ENCODE measurements around the gene AKAP8. TPM values are rescaled to one million over a fixed set of nuclear protein-coding genes. Genes with fewer than 3 reads are reported as not detected.

The AKAP8 gene
- total RNA-seq, result 15.0 and 15.1 TPM in 2 replicates

DNA sequence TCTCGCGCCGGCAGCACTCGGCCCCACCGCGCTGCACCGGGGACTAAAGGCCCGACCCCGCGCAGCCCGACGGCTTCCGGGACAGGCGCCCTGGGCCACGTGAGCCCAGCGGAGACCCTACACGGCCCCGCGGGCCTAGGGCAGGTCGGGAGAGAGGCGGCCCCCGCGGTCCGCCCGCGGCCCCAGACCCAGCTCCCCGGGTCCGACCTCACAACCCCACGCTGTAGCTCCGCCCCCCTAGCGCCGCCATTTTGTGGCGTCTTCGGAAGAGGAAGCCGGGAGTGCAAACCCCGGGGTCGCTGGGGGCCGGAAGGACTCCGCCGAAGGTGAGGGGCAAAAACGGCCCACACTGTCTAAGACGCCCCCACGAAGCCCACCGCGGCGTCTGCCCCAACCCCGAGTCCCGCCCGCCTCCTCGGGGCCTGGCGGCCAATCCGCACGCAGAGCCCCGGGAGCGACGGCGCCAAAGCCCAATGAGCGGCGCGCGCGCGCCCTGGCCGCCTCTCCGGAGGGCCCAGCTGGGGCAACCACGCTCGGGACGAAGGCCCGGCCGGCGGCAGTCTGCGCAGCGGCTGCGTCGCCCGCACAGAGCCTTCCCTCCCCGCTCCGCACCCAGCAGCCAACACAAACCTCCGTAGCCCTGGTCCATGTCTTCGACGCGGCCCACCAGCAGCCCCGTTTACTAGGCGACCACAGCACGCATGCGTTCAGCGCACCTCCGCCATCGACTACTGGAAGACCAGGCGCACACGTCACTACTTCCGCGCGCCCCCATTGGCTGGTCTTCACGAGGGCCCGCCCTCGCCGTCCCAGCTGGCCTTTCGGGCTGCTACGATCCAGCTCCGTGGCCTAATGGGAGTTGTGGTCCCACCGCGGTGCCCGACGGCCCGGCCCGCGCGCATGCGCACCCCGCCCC is at the start of gene AKAP8:
Gene AKAP8, minus strand, starts transcription at position 705 of the 916 bp plus-strand sequence. Its CDS starts 56 bp downstream, at position 649.

DNA sequence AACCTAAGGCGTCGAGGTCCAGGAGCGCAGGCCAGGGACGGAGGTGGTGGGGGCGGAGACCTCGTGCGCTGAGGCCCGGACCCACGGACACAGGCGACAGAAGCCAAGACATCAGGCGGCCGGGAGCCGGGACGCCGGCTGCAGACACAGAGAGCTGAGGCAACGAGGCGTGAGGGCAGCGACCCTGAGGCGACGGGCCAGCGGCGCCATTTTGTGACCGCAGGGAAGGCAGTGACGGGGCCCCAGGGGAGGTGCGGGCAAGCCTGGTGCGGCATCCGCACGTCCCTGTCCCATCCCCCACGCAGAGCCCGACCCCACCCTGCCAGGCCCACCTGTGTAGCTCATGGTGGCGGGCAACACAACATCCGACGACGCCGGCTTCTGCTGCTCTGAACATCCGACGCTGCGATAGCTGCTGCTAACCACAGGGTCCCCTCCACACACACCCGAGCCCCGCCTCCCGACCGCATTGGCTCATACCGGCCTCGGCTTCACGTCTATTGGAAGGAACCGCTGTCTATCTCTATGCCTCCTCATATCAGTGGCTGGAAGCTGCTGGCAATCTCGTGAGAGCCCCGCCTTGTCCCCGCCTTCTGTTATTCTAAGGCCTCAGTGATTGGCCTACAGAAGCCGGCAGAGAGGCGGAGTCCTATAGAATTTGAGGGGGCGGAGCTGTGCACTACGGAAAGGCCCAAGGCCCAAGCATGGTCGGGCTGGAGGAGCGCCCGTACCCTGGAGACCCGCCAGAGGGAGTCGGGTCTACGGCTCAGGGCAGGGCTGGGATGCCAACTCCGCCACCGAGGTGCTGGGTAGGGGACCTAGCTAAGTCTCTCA is 39.2 kb upstream of the AKAP8 start, which contains the start of gene AKAP8L:
Gene AKAP8L, minus strand, starts transcription at position 410 of the 834 bp plus-strand sequence. Its CDS starts 65 bp downstream, at position 345.

DNA sequence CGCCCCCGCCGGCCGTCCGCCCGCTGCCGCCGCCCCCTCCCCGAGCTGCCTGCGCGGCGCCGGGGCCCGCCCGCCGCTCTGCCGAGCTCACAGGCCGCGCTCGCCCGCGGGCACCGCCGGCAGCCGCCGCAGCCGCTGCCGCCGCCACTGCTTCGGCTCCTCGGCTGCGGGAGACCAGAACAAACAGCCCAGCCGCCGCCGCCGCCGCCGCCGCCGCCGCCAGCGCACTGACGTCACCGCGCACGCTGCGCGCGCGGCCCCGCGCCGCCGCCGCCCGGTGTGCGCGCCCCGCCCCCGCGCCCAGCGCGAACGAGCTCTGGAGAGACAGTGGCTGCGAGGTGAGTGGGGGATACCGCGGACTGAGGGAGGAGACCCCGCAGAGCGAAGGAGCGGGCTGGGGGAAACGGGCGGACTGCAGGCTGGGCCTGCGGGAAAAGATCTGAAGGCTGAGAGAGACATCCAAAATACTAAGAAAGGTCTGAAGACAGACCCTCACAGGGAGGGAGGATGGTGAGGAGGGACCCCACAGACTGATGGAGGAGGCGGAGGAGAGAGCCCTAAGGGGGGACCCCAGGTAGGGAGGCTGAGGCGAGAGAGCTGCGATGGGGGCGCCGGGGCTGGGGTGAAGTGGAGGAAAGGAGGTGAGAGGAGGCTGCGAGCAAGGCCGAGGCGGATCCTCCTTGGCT is 47.1 kb downstream of the AKAP8 start, which contains the start of gene BRD4:
Gene BRD4, minus strand, starts transcription at position 229 of the 686 bp plus-strand sequence. CDS start 59,440 bp downstream, outside the sequence.

Other genes starting within 250 kb of the AKAP8 start
- gene NOTCH3, start 178.8 kb downstream of the AKAP8 start, total RNA-seq, result 66.0 and 251 TPM in 2 replicates
- gene EPHX3, start 147.3 kb downstream of the AKAP8 start, total RNA-seq, result 1.00 and 1.0 TPM in 2 replicates
- gene BRD4, start 47.2 kb downstream of the AKAP8 start, total RNA-seq, result 12.3 and 37.7 TPM in 2 replicates
- 71.4 and 90.1 TPM in 2 replicates for gene AKAP8L, start 39.2 kb upstream of the AKAP8 start, total RNA-seq
- 6.2 and 17.6 TPM in 2 replicates for gene WIZ, start 70.2 kb upstream of the AKAP8 start, total RNA-seq
- gene RASAL3, start 84.8 kb upstream of the AKAP8 start, total RNA-seq, result not detected in 2 replicates
- not detected in 2 replicates for gene PGLYRP2, start 99.7 kb upstream of the AKAP8 start, total RNA-seq
- under 0.01 TPM in 1 of 2 replicates, not detected in the other for gene CYP4F22, start 128.7 kb upstream of the AKAP8 start, total RNA-seq
- not detected in 2 replicates for gene CYP4F8, start 235.4 kb upstream of the AKAP8 start, total RNA-seq

Measured in nasal cavity respiratory epithelium epithelial cell of viscerocranial mucosa (primary cell).